Lung (tissue), 12 donors: ENCODE results near the gene RALBP1. TPM values are rescaled to one million over a fixed set of nuclear protein-coding genes. Genes with fewer than 3 reads are reported as not detected.

Experiments used
- ATAC-seq: fragments of 200-7000 bp; cut with Tn5 transposase; one replicate; pipeline ENCODE4 v1.9.1; 2020; ENCODE audit warnings: moderate number of reproducible peaks; ENCODE audit not compliant: insufficient read depth, low FRiP score
- DNase-seq, 3 donors: peaks; one replicate each; pipeline ENCODE4 v3.0.0-alpha.2; 2013 to 2017
- H3K27ac ChIP-seq, 2 donors: one replicate each; pipeline ENCODE4 v1.5.1; 2013; ENCODE audit warnings: mild to moderate bottlenecking in 2 of 2, moderate library complexity in 2 of 2, control low read depth in 1 of 2, inconsistent platforms in 1 of 2, low read depth in 1 of 2, low read length in 1 of 2
- H3K27me3 ChIP-seq, 3 donors: one replicate each; pipeline ENCODE4 v1.5.1; 2013; ENCODE audit warnings: low read length in 2 of 3; ENCODE audit not compliant: control insufficient read depth in 3 of 3, insufficient read depth in 3 of 3
- H3K36me3 ChIP-seq, 4 donors: one replicate each; pipeline ENCODE4 v1.5.1; 2013; ENCODE audit warnings: low read length in 4 of 4, mild to moderate bottlenecking in 1 of 4, moderate library complexity in 1 of 4; ENCODE audit not compliant: control insufficient read depth in 4 of 4, insufficient read depth in 4 of 4
- H3K4me1 ChIP-seq, 5 donors: one replicate each; pipeline ENCODE4 v1.5.1; 2013; ENCODE audit warnings: low read length in 5 of 5, mild to moderate bottlenecking in 2 of 5, moderate library complexity in 1 of 5; ENCODE audit not compliant: control insufficient read depth in 5 of 5, insufficient read depth in 5 of 5
- H3K4me3 ChIP-seq: one replicate; pipeline ENCODE4 v1.5.1; 2013; ENCODE audit warnings: mild to moderate bottlenecking, control low read depth, moderate library complexity
- H3K9ac ChIP-seq, 2 donors: one replicate each; pipeline ENCODE4 v1.5.1; 2013; ENCODE audit warnings: low read length in 2 of 2, control low read depth in 1 of 2; ENCODE audit not compliant: insufficient read depth in 1 of 2
- H3K9me3 ChIP-seq, 4 donors: one replicate each; pipeline ENCODE4 v1.5.1; 2013; ENCODE audit warnings: low read length in 3 of 4, mild to moderate bottlenecking in 1 of 4, moderate library complexity in 1 of 4; ENCODE audit not compliant: control insufficient read depth in 4 of 4, insufficient read depth in 3 of 4
- WGBS, 2 donors: extraction: QIAGEN DNeasy Blood & Tissue Kit; methylation state at CpG; one replicate each; pipeline ENCODE4 v1.1.7; 2013; 5-methylcytosine and 5-hydroxymethylcytosine counted together
- polyA plus RNA-seq, 2 donors: library from polyadenylated mRNA; stranded (reverse); fragments of 200-250 nt; gene quantifications; one replicate each; pipeline ENCODE4 v1.2.1, GENCODE V29; 2013
- total RNA-seq, 2 donors: library from RNA; depleted of rRNA in 1 of 2; stranded (reverse); fragments of >200 nt in 1 of 2; gene quantifications; one replicate each; pipeline ENCODE4 v1.2.1, GENCODE V29; 2014 to 2021
- TF ChIP-seq, protein P1 (sequence below): IDR thresholded peaks from 2 replicates; pipeline ENCODE4 v1.5.1; 2012; ENCODE audit warnings: mild to moderate bottlenecking; ENCODE audit errors: control extremely low read depth, extremely low read depth
- donor health status: control.
- donor health status: control.
- donor health status: Bipolar disorder and iron deficiency.
- donor health status: healthy.
- donor health status: DM: yes; HTN: yes; CAD: no.

RALBP1 gene
- total and polyA plus RNA-seq, 4 donors: 19.8 to 58.2 (median 33.5) TPM

DNA sequence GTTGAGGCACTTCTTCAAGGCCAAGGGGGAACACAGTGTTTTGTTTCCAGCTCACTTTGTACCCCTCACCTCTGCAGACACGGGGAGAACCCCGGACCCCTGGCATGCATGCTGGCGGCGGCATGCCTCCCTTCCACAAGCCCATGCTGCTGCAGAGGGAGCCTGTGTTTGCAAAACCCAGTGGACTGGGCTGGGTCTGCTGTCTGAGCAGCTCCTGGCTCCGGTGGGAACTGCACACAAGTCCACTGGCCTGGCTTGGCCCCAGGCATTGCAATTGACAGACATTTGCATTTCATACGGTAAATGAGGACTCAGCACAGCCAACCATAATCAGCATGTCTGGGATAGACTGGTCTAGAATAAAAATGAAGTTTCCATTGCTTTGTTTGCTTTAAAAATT lies 62.4 kb downstream of the RALBP1 start:
- no peak for ATAC-seq
- TF ChIP-seq, protein P1, sequence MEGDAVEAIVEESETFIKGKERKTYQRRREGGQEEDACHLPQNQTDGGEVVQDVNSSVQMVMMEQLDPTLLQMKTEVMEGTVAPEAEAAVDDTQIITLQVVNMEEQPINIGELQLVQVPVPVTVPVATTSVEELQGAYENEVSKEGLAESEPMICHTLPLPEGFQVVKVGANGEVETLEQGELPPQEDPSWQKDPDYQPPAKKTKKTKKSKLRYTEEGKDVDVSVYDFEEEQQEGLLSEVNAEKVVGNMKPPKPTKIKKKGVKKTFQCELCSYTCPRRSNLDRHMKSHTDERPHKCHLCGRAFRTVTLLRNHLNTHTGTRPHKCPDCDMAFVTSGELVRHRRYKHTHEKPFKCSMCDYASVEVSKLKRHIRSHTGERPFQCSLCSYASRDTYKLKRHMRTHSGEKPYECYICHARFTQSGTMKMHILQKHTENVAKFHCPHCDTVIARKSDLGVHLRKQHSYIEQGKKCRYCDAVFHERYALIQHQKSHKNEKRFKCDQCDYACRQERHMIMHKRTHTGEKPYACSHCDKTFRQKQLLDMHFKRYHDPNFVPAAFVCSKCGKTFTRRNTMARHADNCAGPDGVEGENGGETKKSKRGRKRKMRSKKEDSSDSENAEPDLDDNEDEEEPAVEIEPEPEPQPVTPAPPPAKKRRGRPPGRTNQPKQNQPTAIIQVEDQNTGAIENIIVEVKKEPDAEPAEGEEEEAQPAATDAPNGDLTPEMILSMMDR: no peak
- Histone ChIP-seq H3K36me3 (peaks cover 12 to 33% (median 22%) of the 10 kb centered on the region in 4 donors), H3K9me3 (peaks cover 0 to 4% (median 0%) of the 10 kb centered on the region in 4 donors), H3K27me3 (no peaks in the 10 kb centered on the region), H3K4me1 (no peaks in the 10 kb centered on the region), H3K4me3 (no peak overlapping the region), H3K9ac (no peak overlapping the region), H3K27ac (no peak overlapping the region)
- no peak for DNase-seq
- WGBS, 2 donors: 88 to 90% methylated on average over 6 of the region's 6 CpGs

GRCh38 chr18:9539283-9539682 lies 64.0 kb downstream of the RALBP1 start:
- Histone ChIP-seq H3K27ac (no peak overlapping the region), H3K36me3 (peaks cover 6 to 23% (median 14%) of the 10 kb centered on the region in 4 donors), H3K27me3 (no peaks in the 10 kb centered on the region), H3K9ac (no peak overlapping the region), H3K4me3 (no peak overlapping the region), H3K9me3 (peaks cover 0 to 4% (median 0%) of the 10 kb centered on the region in 4 donors), H3K4me1 (no peaks in the 10 kb centered on the region)
- 97 to 98% methylated on average over 6 of the region's 6 CpGs for WGBS, 2 donors
- TF ChIP-seq, protein P1: no peak
- ATAC-seq: no peak
- no peak for DNase-seq

GRCh38 chr18:9539938-9540337 lies 64.6 kb downstream of the RALBP1 start:
- 86 to 88% methylated on average over 8 of the region's 8 CpGs for WGBS, 2 donors

More at GRCh38 chr18:9539938-9540337, 64.6 kb downstream of the RALBP1 start:
- no peak overlapping the region for H3K9ac ChIP-seq
- peaks cover 0 to 18% (median 9%) of the 10 kb centered on the region in 4 donors for H3K36me3 ChIP-seq
- H3K4me1 ChIP-seq: no peaks in the 10 kb centered on the region
- peaks cover 0 to under 1% (median 0%) of the 10 kb centered on the region in 4 donors for H3K9me3 ChIP-seq
- ATAC-seq (no peak), DNase-seq (no peak)
- no peaks in the 10 kb centered on the region for H3K27me3 ChIP-seq
- no peak overlapping the region for H3K27ac ChIP-seq
- no peak overlapping the region for H3K4me3 ChIP-seq
- TF ChIP-seq, protein P1: no peak
